Endothelial cell of umbilical vein (primary cell): Measurements from ENCODE around the gene IPO11. TPM values are rescaled to one million over a fixed set of nuclear protein-coding genes. Genes with fewer than 3 reads are reported as not detected.

Experiments used
- BruUV-seq: library from RNA; stranded (reverse); fragments of 400-500 nt; replicated peaks from 2 replicates; lab custom pipeline; 2021; lab: Mats Ljungman, UMichigan
- CTCF ChIA-PET: fragments of 300-600, 350-600 bp; sonication (Branson Sonifier 250); formaldehyde crosslinking; loops from one replicate; lab custom pipeline; 2021; ENCODE audit warnings: antibody characterized with exemption, inconsistent platforms; lab: Charles Lee
- POLR2A ChIA-PET: fragments of 300-600, 350-600 bp; sonication (Branson Sonifier 250); formaldehyde crosslinking; loops from one replicate; lab custom pipeline; 2021; ENCODE audit warnings: antibody characterized with exemption, inconsistent platforms; lab: Charles Lee
- DNase-seq: peaks from one replicate; pipeline ENCODE4 v3.0.0-alpha.2; 2011; ENCODE audit warnings: low read depth, low spot score
- FAIRE-seq: peaks from 2 replicates; lab custom pipeline; 2011; peaks lifted over from hg19 to GRCh38; lab: Jason Lieb, UNC
- H2AFZ ChIP-seq: 2 replicates; pipeline ENCODE4 v1.6.0; 2012; ENCODE audit warnings: low read depth, low read length, control low read depth, inconsistent platforms
- H3K27ac ChIP-seq: 2 replicates; pipeline ENCODE4 v1.5.1; 2011; ENCODE audit warnings: low read depth, mild to moderate bottlenecking, control low read depth, low read length, moderate library complexity; ENCODE audit not compliant: insufficient read depth
- H3K27me3 ChIP-seq, 2 experiments: 2 replicates each; pipeline versions ENCODE4 v1.6.0 to v1.6.1; 2011; ENCODE audit warnings: low read length in 2 of 2, mixed read lengths in 1 of 2; ENCODE audit not compliant: control insufficient read depth in 2 of 2, insufficient read depth in 2 of 2
- H3K36me3 ChIP-seq, 2 experiments: 2 replicates in 1 of 2; 3 replicates in 1 of 2; pipeline ENCODE4 v1.5.1; 2011; ENCODE audit warnings: low read length in 2 of 2, mild to moderate bottlenecking in 1 of 2, moderate library complexity in 1 of 2; ENCODE audit not compliant: control insufficient read depth in 2 of 2, insufficient read depth in 2 of 2; ENCODE audit errors: extremely low read depth in 1 of 2
- H3K4me1 ChIP-seq: 3 replicates; pipeline ENCODE4 v1.5.1; 2011; ENCODE audit warnings: mild to moderate bottlenecking, low read length; ENCODE audit not compliant: control insufficient read depth, insufficient read depth; ENCODE audit errors: extremely low read depth
- H3K4me2 ChIP-seq: 2 replicates; pipeline ENCODE4 v1.6.1; 2011; ENCODE audit warnings: low read length, control low read depth, mixed read lengths; ENCODE audit not compliant: insufficient read depth
- H3K4me3 ChIP-seq, 3 experiments: fragments of 200-600 bp in 1 of 3; sonication (generic), shearing (Covaris generic) in 1 of 3; replicated peaks in 1 of 3; 2 replicates each; pipeline ENCODE4 v1.5.1; 2011 to 2016; ENCODE audit warnings: control low read depth in 3 of 3, low read length in 3 of 3, mild to moderate bottlenecking in 2 of 3, inconsistent platforms in 1 of 3, low read depth in 1 of 3, moderate library complexity in 1 of 3; ENCODE audit not compliant: insufficient read depth in 1 of 3
- H3K79me2 ChIP-seq: 2 replicates; pipeline ENCODE4 v1.6.0; 2012; ENCODE audit warnings: low read length, inconsistent platforms; ENCODE audit not compliant: control insufficient read depth, insufficient read depth
- H3K9ac ChIP-seq: replicated peaks from 2 replicates; pipeline ENCODE3; 2011; ENCODE audit warnings: low read length, control low read depth; ENCODE audit not compliant: insufficient read depth; ENCODE audit errors: extremely low read depth
- H3K9me1 ChIP-seq: replicated peaks from 3 replicates; pipeline ENCODE4 v1.6.0; 2011; ENCODE audit warnings: mild to moderate bottlenecking, low read length; ENCODE audit not compliant: control insufficient read depth, insufficient read depth; ENCODE audit errors: extremely low read depth
- H3K9me3 ChIP-seq: replicated peaks from 2 replicates; pipeline ENCODE4 v1.5.1; 2012; ENCODE audit warnings: low read length, inconsistent platforms; ENCODE audit not compliant: control insufficient read depth, insufficient read depth
- H4K20me1 ChIP-seq: replicated peaks from 2 replicates; pipeline ENCODE3; 2011; ENCODE audit warnings: mild to moderate bottlenecking, low read length; ENCODE audit not compliant: control insufficient read depth, insufficient read depth; ENCODE audit errors: extremely low read depth
- EZH2 ChIP-seq: IDR thresholded peaks from 2 replicates; pipeline ENCODE4 v1.6.1; 2012; ENCODE audit warnings: borderline replicate concordance, low read depth, mild to moderate bottlenecking, moderate library complexity, low read length, inconsistent platforms; ENCODE audit not compliant: severe bottlenecking
- FOS ChIP-seq: IDR thresholded peaks from 2 replicates; pipeline ENCODE4 v1.6.1; 2011; ENCODE audit warnings: mild to moderate bottlenecking, low read length, moderate library complexity, borderline replicate concordance; ENCODE audit not compliant: insufficient read depth
- POLR2A ChIP-seq: IDR thresholded peaks from 2 replicates; pipeline ENCODE4 v1.6.1; 2012; ENCODE audit warnings: low read depth, mild to moderate bottlenecking, control low read depth, low read length
- dilution Hi-C: fragments of 300-500 bp; cut with MboI; formaldehyde crosslinking; loops from one replicate; pipeline ENCODE4 v1.15.0; 2019; ENCODE audit warnings: low sequenced_read_pairs; ENCODE audit not compliant: extremely low pct_ligation_motif_present
- intact Hi-C: fragments of 100-400 bp; cut with micrococcal nuclease; formaldehyde crosslinking; loops from one replicate; pipeline ENCODE4 v1.10.0; 2022
- polyA plus RNA-seq, 4 experiments: library from polyadenylated mRNA; depleted of rRNA in 3 of 4; stranded (reverse) in 3 of 4; unstranded in 1 of 4; fragments of >200 nt; gene quantifications; 2 replicates each; pipeline versions ENCODE4 v1.2.1 to v1.2.3, GENCODE V29; 2011 to 2012; ENCODE audit warnings: missing spikeins in 1 of 4
- total RNA-seq: library from RNA; stranded (reverse); gene quantifications from 2 replicates; pipeline ENCODE4 v1.2.3, GENCODE V29; 2021

The IPO11 gene
- total and polyA plus RNA-seq, 2 donors (not counting 3 experiments of a cell fraction or from before 2014, with no cell fraction given) = 38.5 to 80.9 TPM

DNA sequence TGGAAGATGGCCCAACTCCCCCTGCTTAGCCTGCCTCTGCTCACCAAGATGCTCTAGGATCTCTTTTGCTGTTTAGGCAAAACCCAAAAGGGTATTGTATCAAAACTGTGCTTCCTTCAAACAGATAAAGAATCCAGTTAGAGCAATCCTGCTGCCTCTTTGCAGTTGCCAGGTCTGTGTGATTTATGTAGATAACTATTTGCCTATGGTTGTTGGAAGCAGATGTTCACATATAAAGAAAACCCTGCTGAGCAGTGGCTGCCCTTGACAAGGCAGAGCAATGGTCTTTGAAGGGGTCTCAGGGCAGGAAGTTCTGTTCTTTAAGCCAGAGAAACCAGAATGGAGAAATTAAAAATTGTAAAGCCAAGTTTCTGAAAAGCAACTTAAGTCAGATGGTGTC is 234.7 kb downstream of the IPO11 start:
- Histone ChIP-seq H3K79me2 (no peaks in the 10 kb centered on the region), H3K9me3 (no peaks in the 10 kb centered on the region), H3K27ac (no peak overlapping the region), H3K9ac (no peak overlapping the region), H4K20me1 (no peaks in the 10 kb centered on the region), H2AFZ (no peak overlapping the region), H3K4me2 (no peak overlapping the region), H3K9me1 (no peaks in the 10 kb centered on the region), H3K4me1 (no peaks in the 10 kb centered on the region), H3K4me3 (no peak overlapping the region), H3K36me3 (peaks cover 0 to 4% of the 10 kb centered on the region in 2 experiments), H3K27me3 (no peaks in the 10 kb centered on the region)
- CTCF ChIA-PET = no interaction called here
- POLR2A ChIA-PET = no interaction called here
- intact Hi-C loops (no loop called here), dilution Hi-C loops (no loop called here)
- FAIRE-seq = no peak
- no peak for TF ChIP-seq POLR2A
- DNase-seq = no peak
- BruUV-seq = no TSS peak

DNA sequence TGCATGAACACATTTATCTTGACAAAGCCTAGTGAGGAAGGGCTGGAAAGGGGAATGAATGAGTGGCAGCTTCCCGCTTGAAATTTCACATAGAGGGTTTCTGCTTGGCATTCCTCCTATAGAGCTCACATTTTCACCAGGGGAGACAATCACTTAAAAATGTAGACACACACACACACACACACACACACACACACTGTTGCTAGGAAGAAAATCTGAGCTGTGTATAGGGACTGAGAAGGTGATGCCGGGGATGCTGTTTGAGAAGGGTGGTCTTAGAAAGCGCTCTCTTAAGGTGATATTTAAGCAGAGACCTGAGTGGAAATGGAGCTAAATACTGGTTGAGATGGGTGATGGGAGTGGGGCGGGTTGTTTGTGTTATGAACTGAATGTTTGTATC is 236.5 kb downstream of the IPO11 start:
- no peak overlapping the region for H3K4me3 ChIP-seq
- no peaks in the 10 kb centered on the region for H4K20me1 ChIP-seq
- FAIRE-seq = no peak
- no peaks in the 10 kb centered on the region for H3K36me3 ChIP-seq
- H3K4me1 ChIP-seq = peaks cover 10% of the 10 kb centered on the region
- TF ChIP-seq FOS (no peak), EZH2 (no peak)
- peak; percentile 9 for DNase-seq
- BruUV-seq = no TSS peak
- H2AFZ ChIP-seq = no peak overlapping the region
- ChIA-PET CTCF (interaction anchor here (2.1 kb wide), 1 partner anchor 189 kb away, joined by 9 read pairs; no protein-coding TSS in a partner anchor), POLR2A (interaction anchor here (0.7 kb wide), 1 partner anchor 31 kb away, joined by 3 read pairs; no protein-coding TSS in a partner anchor)
- H3K27ac ChIP-seq = no peak overlapping the region
- intact Hi-C loops = no loop called here
- no peaks in the 10 kb centered on the region for H3K9me3 ChIP-seq
- H3K4me2 ChIP-seq = no peak overlapping the region
- H3K9me1 ChIP-seq = no peaks in the 10 kb centered on the region
- no peak overlapping the region for H3K9ac ChIP-seq
- H3K79me2 ChIP-seq = no peaks in the 10 kb centered on the region
- dilution Hi-C loops = no loop called here
- no peaks in the 10 kb centered on the region for H3K27me3 ChIP-seq
